Skeletal muscle cell (primary cell): ENCODE data around the gene TLL2.
"Not testable (repeated sequence)": the region's sequence is repeated elsewhere in the genome, so short reads cannot be mapped to it uniquely, and the experiment has no call there.

Experiments used
- DNase-seq: peaks from one replicate; pipeline ENCODE4 v3.0.0-alpha.2; 2010; ENCODE audit warnings: low read depth
- H3K4me3 ChIP-seq: 2 replicates; pipeline ENCODE4 v1.5.1; 2011; ENCODE audit warnings: low read depth, mild to moderate bottlenecking, control low read depth, low read length, moderate library complexity

The TLL2 gene

GRCh38 chr10:96513698-96514561, at the start of gene TLL2:
Gene TLL2 (minus strand): TSS chr10:96513926. CDS start chr10:96513685, 241 bp downstream.
- peak; percentile 73 for DNase-seq
- peak within 1 kb of the TSS; percentile 57 for H3K4me3 ChIP-seq

DNA sequence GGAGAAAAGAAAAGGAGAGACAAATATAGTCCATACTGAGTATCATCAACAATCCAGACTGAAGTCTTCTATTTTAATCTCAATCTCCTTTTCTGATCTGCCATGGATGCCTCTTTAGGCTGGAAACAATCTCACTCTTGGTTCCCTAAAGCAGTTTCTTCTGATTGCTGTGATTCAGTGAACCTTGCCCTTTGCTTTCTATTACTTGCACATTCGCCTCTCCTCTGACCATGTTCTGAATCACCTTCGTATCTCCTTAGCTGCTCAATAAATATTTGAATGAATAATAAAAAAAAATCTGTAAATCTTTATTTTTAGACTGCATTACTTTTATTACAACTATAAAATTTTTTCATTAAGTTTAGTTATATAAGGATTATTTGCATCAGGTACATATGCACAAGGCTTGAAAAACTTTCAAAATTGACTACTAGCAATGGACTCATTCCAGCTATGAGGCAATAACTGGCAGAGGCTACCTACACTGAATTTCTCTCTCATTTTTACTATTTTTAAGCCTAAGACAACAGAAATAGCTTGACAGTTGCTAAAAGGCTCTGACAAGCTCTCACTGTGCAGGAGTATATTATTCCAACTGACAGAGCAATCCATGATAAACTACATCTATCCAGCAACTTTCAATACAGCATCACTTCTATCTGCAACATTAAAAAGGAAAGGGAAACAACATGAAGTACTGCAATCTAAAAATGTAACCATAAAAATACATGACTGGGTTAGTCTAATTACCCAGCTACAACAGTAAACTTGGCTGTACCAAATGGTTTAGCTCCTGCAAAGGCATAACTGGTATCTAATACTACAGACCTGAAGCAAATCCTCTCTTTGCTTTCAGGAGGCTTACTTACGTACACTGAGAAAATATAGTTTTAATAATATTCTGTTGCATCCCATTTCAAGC, 47.5 kb upstream of the TLL2 start:
- H3K4me3 ChIP-seq: no peak overlapping the region
- no peak for DNase-seq

DNA sequence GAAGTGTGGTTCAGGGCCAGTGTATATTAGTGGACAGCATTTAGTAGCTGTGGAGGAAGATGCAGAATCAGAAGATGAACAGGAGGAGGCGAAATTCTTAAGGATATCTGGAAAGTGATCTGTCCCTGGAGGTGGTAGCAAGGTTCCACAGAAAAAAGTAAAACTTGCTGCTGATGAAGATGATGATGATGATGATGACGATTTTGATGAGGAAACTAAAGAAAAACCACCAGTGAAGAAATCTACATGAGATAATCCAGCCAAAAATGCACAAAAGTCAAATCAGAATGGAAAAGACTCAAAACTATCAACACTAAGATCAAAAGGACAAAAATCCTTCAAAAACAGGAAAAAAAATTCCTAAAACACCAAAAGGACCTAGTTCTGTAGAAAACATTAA, 46.8 kb upstream of the TLL2 start:
- no peak overlapping the region for H3K4me3 ChIP-seq
- no peak for DNase-seq

DNA sequence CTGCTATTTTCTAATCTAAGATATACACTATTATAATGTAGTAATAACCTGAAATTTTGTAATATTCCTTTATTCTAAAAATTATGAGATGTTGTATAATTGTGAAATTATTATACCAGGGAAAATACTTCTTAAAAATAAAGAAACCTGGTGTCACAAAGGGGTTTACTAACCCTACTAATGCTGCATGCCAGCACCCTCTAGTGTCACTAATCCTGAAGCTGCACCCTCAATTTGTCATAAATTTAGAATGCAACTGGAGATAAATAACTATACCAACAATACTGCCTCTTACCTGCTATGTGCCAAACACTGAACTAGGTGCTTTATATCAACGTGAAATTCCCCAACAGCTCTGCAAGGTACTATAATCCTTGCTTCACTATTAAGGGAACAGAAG, 42.3 kb upstream of the TLL2 start:
- H3K4me3 ChIP-seq: no peak overlapping the region
- no peak for DNase-seq

DNA sequence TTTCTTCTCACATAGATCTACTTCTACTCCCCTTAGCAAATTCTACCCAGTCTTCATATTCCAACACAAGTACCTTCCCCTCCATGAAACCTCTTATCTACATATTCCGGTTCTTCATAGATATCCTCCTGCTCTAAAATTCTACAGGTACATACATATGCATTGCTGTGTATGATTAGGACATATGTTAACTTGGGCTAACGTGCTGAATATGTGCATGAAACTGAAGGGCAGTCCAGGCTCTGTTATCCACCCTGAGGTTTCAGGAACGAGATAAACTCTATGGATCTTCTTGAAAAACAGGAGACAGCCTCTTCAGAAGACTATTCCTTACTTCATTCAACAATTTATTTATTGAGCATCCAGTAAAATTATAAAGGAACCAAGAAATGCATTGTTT, 41.6 kb upstream of the TLL2 start:
- no peak for DNase-seq
- H3K4me3 ChIP-seq: no peak overlapping the region

DNA sequence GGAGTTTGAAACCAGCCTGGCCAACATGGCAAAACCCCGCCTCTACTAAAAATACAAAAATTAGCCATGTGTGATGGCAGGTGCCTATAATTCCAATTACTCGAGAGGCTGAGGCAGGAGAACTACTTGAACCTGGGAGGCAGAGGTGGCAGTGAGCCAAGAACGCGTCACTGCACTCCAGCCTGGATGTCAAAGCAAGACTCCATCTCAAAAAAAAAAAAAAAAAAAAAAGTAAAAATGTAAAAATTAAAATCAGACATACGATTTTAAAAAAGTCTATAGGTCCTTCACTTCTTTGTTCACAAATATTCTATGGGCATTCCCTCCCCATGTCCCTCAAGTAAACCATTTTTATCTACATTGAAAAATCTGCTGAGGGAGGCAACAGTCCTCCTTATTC, 34.9 kb upstream of the TLL2 start:
- no peak for DNase-seq
- no peak overlapping the region for H3K4me3 ChIP-seq

DNA sequence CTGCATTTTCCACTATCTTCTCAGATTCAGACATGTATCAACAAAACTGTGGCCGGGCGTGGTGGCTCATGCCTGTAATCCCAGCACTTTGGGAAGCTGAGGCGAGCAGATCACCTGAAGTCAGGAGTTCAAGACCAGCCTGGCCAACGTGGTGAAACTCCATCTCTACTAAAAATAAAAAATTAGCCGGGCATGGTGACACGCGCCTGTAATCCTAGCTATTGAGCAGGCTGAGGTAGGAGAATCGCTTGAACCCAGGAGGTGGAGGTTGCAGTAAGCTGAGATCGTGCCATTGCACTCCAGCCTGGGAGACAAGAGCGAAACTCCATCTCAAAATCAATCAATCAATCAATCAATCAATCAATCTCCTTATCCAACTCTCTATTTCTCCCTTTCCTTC, 31.8 kb upstream of the TLL2 start:
- not testable (repeated sequence) for DNase-seq, H3K4me3 ChIP-seq

GRCh38 chr10:96541921-96542320, 28.2 kb upstream of the TLL2 start:
- H3K4me3 ChIP-seq: no peak overlapping the region
- DNase-seq: no peak

DNA sequence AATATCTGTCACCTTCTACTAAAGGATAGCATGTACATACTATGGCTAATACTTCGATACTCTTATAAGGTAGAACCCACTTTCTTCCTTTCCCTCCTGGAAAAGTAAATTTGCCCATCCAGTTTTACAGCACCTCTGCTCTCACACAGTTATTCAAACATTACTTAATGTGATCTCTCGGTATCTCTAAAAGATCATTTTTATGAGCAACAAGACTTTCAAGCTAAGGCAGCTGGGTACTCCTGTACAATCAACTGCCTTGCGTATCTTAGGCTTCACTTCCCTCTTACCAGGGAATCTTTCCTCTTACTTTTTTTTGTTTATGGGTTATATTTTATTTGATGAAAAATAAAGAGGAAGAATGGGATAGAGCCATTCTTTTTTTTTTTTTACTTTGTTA, 26.5 kb upstream of the TLL2 start:
- no peak for DNase-seq
- no peak overlapping the region for H3K4me3 ChIP-seq

DNA sequence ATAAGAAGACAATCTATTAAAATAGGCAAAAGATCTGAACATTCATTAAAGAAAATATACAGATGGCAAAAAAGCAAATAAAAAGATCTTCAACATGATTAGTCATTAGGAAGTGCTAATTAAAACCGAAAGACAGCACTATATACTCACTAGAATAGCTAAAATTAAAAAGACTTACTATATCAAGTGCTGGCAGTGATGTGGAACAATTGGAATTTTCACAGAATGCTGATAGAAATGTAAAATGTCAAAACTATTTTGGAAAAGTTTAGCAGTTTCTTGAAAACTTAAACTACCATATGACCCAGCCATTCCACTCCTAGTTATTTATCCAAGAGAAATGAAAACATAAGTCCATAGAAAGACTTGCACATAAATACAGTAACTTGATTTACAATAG, 25.0 kb upstream of the TLL2 start:
- DNase-seq: no peak
- H3K4me3 ChIP-seq: no peak overlapping the region

GRCh38 chr10:96536129-96536528, 22.4 kb upstream of the TLL2 start:
- DNase-seq: no peak
- no peak overlapping the region for H3K4me3 ChIP-seq

GRCh38 chr10:96532523-96532922, 18.8 kb upstream of the TLL2 start:
- DNase-seq: no peak
- no peak overlapping the region for H3K4me3 ChIP-seq

DNA sequence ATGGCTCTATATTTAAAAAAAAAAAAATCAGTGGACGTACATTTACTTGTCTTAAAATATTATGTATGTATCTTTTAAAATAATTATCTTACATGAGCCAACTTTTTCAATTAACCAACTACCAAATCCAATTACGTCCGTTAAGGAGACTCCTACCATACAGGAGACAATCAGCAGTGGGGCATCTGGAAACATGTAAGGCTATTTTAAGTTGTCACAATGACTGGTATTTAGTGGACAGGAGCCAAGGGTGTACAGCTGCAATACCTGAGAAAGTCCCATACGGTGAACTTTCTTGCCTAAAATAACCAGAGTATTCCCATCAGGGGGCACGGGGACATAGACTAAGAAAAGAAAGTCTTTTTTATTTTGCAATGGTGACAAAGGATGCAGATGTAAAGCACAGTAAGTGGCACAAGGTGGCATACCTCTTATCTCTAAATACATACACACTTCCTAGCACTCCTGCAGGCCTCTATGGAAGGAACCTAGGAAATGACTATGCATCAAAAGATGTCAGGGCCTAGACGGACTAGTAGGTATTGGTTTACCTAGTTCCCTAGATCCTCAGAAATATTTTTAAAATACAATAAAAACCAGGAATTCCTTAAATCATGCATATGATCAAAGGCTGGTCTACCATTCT, 16.0 kb upstream of the TLL2 start:
- H3K4me3 ChIP-seq: no peak overlapping the region
- DNase-seq: no peak

- DNase-seq: no peak
- H3K4me3 ChIP-seq: no peak overlapping the region
These were observed 11.0 kb upstream of the TLL2 start for GRCh38 chr10:96524741-96525140.

GRCh38 chr10:96517284-96517683, 3.6 kb upstream of the TLL2 start:
- no peak overlapping the region for H3K4me3 ChIP-seq
- no peak for DNase-seq

- no peak overlapping the region for H3K4me3 ChIP-seq
- DNase-seq: no peak
These were observed 2.6 kb upstream of the TLL2 start for GRCh38 chr10:96516337-96516736.

- DNase-seq: no peak
- peak overlapping the region; percentile 57 for H3K4me3 ChIP-seq
These were observed 425 bp downstream of the TLL2 start for GRCh38 chr10:96513305-96513697.

DNA sequence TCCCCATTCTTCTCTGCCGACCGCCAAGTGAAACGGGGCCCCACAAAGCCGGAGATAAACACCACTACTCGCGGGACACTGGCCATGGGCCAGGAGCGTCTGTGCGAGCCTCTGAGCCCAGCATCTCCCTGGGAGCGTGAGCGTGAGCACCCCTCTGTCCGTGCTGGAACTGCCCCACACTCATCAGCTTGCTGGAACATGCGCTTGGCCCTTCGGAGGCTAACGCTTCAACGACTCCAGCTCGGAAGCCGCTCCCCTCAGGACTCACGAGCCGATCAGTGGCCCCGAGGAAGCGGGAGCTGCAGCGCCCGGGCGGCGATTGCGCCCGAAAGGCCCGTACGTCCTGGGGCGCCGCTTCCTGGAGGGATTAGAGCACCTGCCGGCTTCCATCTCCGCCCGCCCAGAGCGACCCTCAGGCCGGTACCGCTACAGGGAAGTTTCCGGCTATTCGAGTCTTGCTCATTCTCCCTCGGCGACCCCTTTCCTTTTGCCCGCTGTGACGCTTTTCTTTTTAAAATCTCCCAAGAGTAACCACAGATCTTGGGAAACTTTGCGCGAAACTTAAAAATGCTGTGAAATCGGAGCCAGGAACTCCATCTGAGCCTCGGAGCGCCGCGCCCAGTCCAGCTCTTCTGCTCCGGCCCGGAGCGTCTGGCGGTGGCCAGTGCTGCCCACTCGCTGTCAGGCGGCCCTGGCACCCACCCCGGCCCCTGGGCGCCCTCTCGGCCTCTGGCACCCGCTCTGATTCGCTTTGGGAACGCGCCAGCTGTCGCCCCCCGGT, 1.0 kb downstream of the TLL2 start:
- DNase-seq: no peak
- peak overlapping the region; percentile 57 for H3K4me3 ChIP-seq
